ENCODE results near the gene SPINK14.

SPINK14 gene

DNA sequence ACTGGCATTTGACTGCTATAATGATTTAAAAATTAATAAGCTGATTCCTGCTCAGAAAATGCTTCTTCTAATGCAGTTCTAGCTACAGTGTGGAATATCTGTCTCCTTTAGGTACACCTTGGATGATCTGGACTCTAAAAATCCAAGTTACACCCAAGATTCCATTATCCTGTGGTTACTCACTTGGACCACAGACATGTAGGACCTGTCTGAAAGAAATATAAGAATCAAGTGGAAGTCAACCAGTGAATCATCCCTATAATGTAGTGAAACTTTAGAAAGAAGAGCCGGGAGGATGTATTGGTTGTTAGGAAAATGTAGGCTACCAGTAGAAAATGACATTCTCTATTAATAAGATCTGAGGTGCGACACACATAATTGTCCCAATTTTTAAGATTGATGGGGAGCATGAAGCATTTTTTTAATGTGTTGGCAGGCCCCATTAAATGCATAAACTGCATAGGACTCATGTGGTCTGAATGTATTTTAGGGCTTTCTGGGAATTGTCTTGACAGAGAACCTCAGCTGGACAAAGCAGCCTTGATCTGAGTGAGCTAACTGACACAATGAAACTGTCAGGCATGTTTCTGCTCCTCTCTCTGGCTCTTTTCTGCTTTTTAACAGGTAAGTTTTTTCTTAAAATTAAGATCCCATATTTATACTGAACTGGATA, 34.3 kb downstream of the SPINK14 start, which contains the start of gene SPINK6:
SPINK6 (plus strand) TSS at position 512 of the 673 bp plus-strand sequence; CDS start at position 567, 55 bp downstream.
- DNase-seq: no peak

DNA sequence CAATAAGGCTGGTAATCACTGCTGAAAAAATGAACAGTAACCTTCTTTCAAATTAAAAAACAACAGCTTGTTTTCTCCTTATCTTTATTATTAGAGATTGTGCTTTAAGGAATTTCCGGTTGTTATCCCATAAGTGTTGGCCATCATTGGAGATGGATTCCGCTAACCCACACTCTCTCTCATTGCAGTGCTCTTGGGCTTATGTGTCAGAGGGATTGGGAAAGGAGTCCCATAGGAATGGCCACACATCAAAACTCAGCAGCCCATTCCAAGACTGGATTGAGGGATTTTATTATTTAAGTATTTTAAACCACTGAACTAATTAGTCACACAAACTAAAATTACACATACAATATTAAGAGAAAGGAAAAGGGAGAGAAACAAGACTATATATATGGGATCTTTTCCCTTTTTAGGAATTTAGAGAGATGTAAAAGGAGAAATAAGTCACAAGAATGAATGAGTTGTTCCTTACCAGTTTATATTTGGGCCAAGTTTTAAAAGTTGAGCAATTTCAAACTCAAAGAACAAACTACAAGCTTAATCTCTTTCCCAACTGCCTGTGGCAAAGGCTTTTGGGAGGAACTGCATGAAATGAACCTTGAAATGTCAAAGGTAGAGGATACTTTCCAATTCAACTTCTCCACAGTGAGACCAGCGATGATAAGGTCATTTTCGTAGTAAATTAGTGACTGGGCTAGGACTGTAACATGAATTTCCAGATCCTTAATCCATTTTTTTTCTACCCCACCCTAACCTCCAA, 36.9 kb downstream of the SPINK14 start:
- no peak for DNase-seq

DNA sequence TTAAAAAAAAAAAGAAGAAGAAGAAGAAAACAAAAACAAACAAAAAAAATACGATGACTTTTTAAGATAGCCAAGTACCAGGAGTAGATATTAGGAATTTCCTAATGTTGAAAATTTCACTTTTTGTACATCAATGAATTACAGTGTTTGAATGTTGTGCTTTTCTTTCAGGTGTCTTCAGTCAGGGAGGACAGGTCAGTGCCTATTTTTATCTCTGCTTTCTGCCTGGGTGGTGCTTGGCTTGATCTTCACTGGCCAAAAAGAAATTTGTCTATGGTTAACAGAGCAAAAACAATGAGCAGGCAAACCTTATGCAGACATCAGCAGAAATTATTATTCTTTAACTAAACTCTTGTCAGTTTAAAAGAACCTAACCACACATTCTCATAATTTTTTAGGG, 37.5 kb downstream of the SPINK14 start:
- DNase-seq: no peak

DNA sequence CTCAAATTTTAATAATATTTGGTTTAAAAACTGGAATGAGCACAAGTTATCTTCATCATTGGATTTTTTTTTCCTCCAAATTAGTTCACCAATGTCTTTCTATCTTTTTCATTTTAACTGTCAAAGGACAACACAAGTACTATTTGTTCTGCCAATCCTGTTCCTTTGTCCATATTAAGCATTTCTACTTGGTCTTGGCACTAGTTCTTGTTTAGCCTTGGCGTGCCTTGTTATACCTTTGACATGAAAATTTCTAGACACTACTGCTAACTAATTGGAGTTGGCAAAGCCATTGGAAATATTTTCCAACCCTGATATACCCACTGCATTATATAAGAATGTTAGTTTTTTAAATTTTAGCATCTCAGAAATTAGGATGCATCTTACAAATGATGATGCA, 38.3 kb downstream of the SPINK14 start:
- DNase-seq: no peak

DNA sequence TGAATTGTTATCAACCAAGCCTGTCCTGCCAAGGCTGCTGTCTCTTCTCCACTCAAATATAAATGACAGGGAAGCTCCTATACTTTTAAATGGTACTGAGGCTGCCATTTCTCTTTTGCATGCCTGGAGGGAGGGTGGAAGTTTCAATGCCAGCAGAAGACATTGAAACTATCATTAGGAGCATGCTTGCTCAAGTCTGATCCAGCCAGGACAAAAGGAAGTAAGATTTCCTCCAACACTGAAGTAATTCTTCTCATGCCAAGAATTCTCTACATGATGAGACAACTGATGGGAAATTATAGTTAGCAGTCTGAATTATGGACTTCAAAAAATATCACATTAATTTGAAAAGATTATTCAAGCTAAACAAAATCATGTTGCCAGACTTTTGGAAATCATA, 39.9 kb downstream of the SPINK14 start:
- DNase-seq: no peak

DNA sequence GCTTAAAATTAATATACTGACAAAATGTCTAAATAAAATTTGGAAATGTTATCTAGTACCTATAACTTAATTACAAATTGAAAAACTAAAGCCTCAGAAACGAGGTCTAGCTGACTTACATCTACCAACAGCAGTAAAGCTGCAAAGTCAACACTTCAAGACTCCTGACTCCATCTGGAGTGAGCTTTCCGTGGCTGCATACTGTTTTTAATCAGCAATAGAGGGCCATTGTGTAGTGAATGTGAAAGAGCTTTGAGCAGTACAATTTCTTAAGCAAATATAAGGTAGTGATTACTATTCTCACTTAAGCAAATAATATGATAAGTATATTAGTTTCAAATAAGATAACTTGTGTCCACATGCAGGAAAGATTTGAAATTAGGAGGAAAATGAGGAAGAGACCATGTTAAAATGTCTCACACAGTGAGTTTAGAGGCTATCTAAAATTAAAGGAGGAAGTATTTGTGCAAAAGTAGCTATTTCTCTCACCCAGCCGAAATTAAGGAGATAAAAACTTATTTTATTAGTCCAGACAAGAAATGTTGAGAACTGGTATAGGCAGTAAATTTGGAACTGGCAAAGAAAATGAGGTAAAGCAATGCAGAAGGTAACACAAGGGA, 40.9 kb downstream of the SPINK14 start:
- DNase-seq: no peak

DNA sequence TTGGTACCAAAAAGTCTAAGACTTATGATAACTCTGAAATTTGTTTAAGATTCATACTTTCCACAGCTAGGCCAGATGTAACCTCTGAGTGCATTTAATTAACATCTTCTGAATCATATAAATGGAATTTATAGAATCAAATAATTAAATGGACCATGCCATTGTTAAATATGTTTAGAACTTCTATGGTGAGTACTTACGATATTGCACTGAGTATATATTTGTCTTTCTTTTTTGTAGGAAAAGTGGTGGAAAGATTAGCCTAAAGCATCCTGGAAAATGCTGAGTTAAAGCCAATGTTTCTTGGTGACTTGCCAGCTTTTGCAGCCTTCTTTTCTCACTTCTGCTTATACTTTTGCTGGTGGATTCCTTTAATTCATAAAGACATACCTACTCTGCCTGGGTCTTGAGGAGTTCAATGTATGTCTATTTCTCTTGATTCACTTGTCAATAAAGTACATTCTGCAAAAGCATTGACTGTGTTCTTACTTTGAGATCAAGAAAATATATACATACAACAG, 46.4 kb downstream of the SPINK14 start:
- DNase-seq: no peak

DNA sequence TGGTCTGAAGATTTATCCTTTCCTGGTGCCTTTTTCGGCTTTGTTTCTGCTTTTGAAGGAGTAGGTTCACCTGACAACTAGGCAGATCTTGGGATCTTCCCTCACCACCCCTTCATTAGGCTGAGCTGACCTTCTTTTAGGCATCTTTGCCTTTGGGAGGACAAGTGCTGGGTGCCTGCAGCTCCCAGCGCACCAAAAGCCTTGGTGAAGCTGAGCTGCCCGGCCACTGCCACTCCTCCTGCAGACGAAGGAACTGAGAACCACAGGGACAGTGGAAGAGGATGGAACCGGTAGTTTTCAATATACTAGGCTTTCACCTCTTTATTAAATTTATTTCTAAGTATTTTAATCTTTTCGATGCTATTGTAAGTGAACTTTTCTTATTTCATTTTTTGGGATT, 53.2 kb downstream of the SPINK14 start:
- no peak for DNase-seq

DNA sequence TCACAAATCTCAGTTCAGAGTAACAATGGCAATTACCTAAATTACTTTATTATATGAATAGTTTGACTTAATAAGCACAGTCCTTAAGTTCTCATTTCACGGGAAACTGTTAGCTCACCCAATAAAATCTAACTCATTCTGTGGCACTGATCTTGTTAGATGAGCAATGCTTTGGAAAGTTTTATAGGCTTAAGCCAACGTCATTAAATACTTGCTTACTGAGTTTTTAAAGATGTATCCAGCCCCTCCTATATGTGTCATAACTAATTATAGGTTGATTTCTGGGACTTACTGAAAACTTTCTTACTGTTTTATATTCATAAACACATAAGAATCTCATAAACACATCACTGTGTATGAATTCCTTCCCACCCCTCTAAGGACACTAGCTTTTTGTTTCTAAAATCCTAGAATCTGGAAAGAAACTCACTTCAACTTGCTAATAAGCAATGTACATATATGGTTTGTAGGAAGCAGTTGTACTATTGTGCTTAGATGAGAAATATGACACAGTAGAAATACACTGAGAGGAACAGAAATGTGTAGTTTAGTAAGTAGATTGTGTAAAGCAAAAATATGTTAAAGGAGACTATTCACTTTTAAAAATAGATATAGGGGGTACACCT, 55.9 kb downstream of the SPINK14 start:
- no peak for DNase-seq

All from hematopoietic multipotent progenitor cell treated with erythropoietin and hydrocortisone succinate and interleukin-3 and kit ligand, for 6 days (in vitro differentiated cells).